ENCODE measurements around the gene AGPS.

DNA sequence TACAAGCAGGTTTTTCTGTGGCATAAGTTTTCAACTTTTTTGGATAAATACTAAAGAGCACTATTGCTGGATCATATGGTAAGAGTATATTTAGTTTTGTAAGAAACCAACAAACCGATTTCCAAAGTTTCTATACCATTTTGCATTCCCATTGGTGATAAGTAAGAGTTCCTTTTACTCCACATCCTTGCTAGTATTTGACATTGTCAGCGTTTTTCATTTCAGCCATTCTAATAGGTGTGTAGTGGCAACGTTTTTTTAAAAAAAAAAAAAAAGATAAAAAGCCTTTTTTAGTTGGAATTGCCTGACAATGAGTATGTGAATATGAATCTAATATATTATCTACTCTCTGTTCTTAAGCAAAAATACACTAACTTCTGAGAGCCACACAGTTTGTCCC lies 185.9 kb downstream of the AGPS start:
- TF ChIP-seq, protein P1, sequence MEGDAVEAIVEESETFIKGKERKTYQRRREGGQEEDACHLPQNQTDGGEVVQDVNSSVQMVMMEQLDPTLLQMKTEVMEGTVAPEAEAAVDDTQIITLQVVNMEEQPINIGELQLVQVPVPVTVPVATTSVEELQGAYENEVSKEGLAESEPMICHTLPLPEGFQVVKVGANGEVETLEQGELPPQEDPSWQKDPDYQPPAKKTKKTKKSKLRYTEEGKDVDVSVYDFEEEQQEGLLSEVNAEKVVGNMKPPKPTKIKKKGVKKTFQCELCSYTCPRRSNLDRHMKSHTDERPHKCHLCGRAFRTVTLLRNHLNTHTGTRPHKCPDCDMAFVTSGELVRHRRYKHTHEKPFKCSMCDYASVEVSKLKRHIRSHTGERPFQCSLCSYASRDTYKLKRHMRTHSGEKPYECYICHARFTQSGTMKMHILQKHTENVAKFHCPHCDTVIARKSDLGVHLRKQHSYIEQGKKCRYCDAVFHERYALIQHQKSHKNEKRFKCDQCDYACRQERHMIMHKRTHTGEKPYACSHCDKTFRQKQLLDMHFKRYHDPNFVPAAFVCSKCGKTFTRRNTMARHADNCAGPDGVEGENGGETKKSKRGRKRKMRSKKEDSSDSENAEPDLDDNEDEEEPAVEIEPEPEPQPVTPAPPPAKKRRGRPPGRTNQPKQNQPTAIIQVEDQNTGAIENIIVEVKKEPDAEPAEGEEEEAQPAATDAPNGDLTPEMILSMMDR (IDR thresholded peaks at IDR 0.05; ENCODE audit: low read depth, low read length, poor library complexity, severe bottlenecking) = no peak
- TF ChIP-seq EZH2phosphoT487 (IDR thresholded peaks at IDR 0.05; ENCODE audit: borderline replicate concordance, low read length) = no peak
